OCI-LY7 (cell line): ENCODE results near the gene GPS2. TPM values are rescaled to one million over a fixed set of nuclear protein-coding genes. Genes with fewer than 3 reads are reported as not detected.

ENCODE experiments used
- BruUV-seq: library from RNA; stranded (reverse); fragments of 400-500 nt; replicated peaks from 2 replicates; lab custom pipeline; 2021; lab: Mats Ljungman, UMichigan
- CTCF ChIA-PET: fragments of 300-600 bp; sonication (Branson Sonifier 250); formaldehyde crosslinking; loops from one replicate; lab custom pipeline; 2022; ENCODE audit warnings: antibody characterized with exemption; ENCODE audit not compliant: unreplicated experiment; lab: Charles Lee
- POLR2A ChIA-PET: fragments of 300-600 bp; sonication (Branson Sonifier 250); formaldehyde crosslinking; loops from one replicate; lab custom pipeline; 2022; ENCODE audit warnings: antibody characterized with exemption; lab: Charles Lee
- DNase-seq: peaks from one replicate; pipeline ENCODE4 v3.0.0-alpha.2; 2015; ENCODE audit warnings: low spot score
- H2AFZ ChIP-seq: fragments of 200-600 bp; sonication (generic), shearing (Covaris generic); 2 replicates; pipeline ENCODE4 v1.6.1; 2014; ENCODE audit warnings: mild to moderate bottlenecking, antibody characterized with exemption, low read length, moderate library complexity
- H3K27ac ChIP-seq: fragments of 200-600 bp; sonication (generic); 2 replicates; pipeline ENCODE4 v1.5.1; 2014; ENCODE audit warnings: mixed run types, low read depth, mild to moderate bottlenecking, moderate library complexity, low read length, inconsistent platforms; ENCODE audit not compliant: poor library complexity, severe bottlenecking
- H3K36me3 ChIP-seq: fragments of 200-600 bp; sonication (generic); 2 replicates; pipeline ENCODE4 v1.6.1; 2014; ENCODE audit warnings: mild to moderate bottlenecking, antibody characterized with exemption, low read length, moderate library complexity, mixed read lengths; ENCODE audit not compliant: insufficient read depth
- H3K4me1 ChIP-seq: fragments of 200-600 bp; sonication (generic); 2 replicates; pipeline ENCODE4 v1.5.1; 2014; ENCODE audit warnings: mild to moderate bottlenecking, low read length; ENCODE audit not compliant: insufficient read depth, poor library complexity, severe bottlenecking
- H3K4me2 ChIP-seq: fragments of 200-600 bp; sonication (generic); 2 replicates; pipeline ENCODE4 v1.6.1; 2014; ENCODE audit warnings: mild to moderate bottlenecking, low read length
- H3K4me3 ChIP-seq: fragments of 200-600 bp; sonication (generic); 2 replicates; pipeline ENCODE4 v1.5.1; 2014; ENCODE audit warnings: mild to moderate bottlenecking, low read depth, low read length; ENCODE audit not compliant: poor library complexity, severe bottlenecking
- H3K79me2 ChIP-seq: fragments of 200-600 bp; sonication (generic); 2 replicates; pipeline ENCODE4 v1.6.1; 2016; ENCODE audit warnings: low read depth, mild to moderate bottlenecking, low read length, moderate library complexity, mixed read lengths; ENCODE audit not compliant: insufficient read depth
- H3K9me2 ChIP-seq: fragments of 200-600 bp; sonication (generic); 2 replicates; pipeline ENCODE4 v1.6.1; 2016; ENCODE audit warnings: mild to moderate bottlenecking, low read length, mixed read lengths; ENCODE audit not compliant: insufficient read depth
- H3K9me3 ChIP-seq: fragments of 200-600 bp; sonication (generic); 2 replicates; pipeline ENCODE4 v1.6.1; 2014; ENCODE audit warnings: mild to moderate bottlenecking, mixed run types, low read length, mixed read lengths
- H4K20me1 ChIP-seq: fragments of 200-600 bp; sonication (generic); 2 replicates; pipeline ENCODE4 v1.6.1; 2014; ENCODE audit warnings: mild to moderate bottlenecking, antibody characterized with exemption, low read length, moderate library complexity, mixed read lengths; ENCODE audit not compliant: insufficient read depth
- EZH2phosphoT487 ChIP-seq: fragments of 200-600 bp; sonication (generic); IDR thresholded peaks from 2 replicates; pipeline ENCODE4 v1.6.1; 2018; ENCODE audit warnings: low read depth, borderline replicate concordance, mild to moderate bottlenecking, mixed run types, antibody characterized with exemption, low read length, moderate library complexity, mixed read lengths
- intact Hi-C: fragments of 100-400 bp; cut with micrococcal nuclease; formaldehyde crosslinking; loops from one replicate; pipeline ENCODE4 v1.10.0; 2022; ENCODE audit not compliant: unreplicated experiment
- total RNA-seq, 2 experiments: library from RNA; depleted of rRNA in 1 of 2; stranded (reverse); fragments of >200 nt in 1 of 2; shearing (Covaris generic) in 1 of 2; gene quantifications; 2 replicates each; pipeline ENCODE4 v1.2.3, GENCODE V29; 2014 to 2022
- TF ChIP-seq, protein P1 (sequence below): fragments of 200-600 bp; sonication (generic); conservative IDR thresholded peaks from 2 replicates; pipeline ENCODE4 v1.5.1; 2014; ENCODE audit warnings: mild to moderate bottlenecking, antibody characterized with exemption, low read length, moderate library complexity, mixed read lengths

Gene GPS2
- total RNA-seq, 2 experiments from 2014 or later: 70.5 to 75.0 TPM

GRCh38 chr17:7332111-7332510 lies 17.0 kb upstream of the GPS2 start:
- ChIA-PET CTCF (no interaction called here), POLR2A (interaction anchor here (2.8 kb wide), 1 partner anchor 16 kb away, joined by 10 read pairs; the partner anchor contains the start of gene GPS2)
- Histone ChIP-seq H3K4me3 (peak overlapping the region; percentile 59), H3K79me2 (peaks cover 26% of the 10 kb centered on the region; the same call in 1 of the 2 replicates), H3K4me1 (peaks cover 61% of the 10 kb centered on the region), H3K27ac (peak overlapping the region; percentile 96), H3K9me3 (no peaks in the 10 kb centered on the region), H3K4me2 (peak overlapping the region; percentile 98), H3K36me3 (no peaks in the 10 kb centered on the region), H4K20me1 (no peaks in the 10 kb centered on the region), H3K9me2 (no peaks in the 10 kb centered on the region), H2AFZ (peak overlapping the region; percentile 6; the same call in 1 of the 2 replicates)
- DNase-seq: peak; percentile 71
- intact Hi-C loops: loop anchor here (5.0 kb wide), 1 partner anchor 355 kb away; the partner anchor contains the start of genes TP53 and WRAP53
- BruUV-seq: TSS peak; percentile 71
- TF ChIP-seq, protein P1, sequence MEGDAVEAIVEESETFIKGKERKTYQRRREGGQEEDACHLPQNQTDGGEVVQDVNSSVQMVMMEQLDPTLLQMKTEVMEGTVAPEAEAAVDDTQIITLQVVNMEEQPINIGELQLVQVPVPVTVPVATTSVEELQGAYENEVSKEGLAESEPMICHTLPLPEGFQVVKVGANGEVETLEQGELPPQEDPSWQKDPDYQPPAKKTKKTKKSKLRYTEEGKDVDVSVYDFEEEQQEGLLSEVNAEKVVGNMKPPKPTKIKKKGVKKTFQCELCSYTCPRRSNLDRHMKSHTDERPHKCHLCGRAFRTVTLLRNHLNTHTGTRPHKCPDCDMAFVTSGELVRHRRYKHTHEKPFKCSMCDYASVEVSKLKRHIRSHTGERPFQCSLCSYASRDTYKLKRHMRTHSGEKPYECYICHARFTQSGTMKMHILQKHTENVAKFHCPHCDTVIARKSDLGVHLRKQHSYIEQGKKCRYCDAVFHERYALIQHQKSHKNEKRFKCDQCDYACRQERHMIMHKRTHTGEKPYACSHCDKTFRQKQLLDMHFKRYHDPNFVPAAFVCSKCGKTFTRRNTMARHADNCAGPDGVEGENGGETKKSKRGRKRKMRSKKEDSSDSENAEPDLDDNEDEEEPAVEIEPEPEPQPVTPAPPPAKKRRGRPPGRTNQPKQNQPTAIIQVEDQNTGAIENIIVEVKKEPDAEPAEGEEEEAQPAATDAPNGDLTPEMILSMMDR: no peak
- no peak for TF ChIP-seq EZH2phosphoT487

DNA sequence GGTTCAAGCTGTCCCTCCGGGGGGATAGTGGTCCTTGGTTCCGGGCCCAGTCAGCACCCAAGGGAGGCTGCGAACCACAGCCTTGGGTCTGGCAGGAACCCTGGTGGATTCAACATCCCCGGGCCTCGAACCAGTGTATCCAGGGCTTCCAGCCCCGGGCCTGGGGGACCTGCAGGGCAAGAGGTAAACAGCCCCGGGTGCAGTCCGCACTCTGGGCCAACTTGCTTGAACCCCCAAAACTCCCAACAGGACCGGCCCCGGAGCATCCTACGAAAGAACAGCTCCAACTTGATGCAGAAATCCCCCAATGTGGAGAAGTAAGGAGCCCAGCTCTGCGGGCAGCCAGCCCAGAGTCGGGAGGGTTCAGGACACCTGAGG lies 15.5 kb upstream of the GPS2 start:
- intact Hi-C loops: loop anchor here (5.0 kb wide), 1 partner anchor 357 kb away; the partner anchor contains the start of genes TP53 and WRAP53
- POLR2A ChIA-PET: interaction anchor here (2.0 to 2.8 kb wide), 2 partner anchors 15 to 25 kb away, joined by 4 to 10 read pairs; partner anchors contain the start of gene GPS2
- TF ChIP-seq EZH2phosphoT487: no peak
- TF ChIP-seq, protein P1: no peak

More for the DNA sequence above, 15.5 kb upstream of the GPS2 start:
- CTCF ChIA-PET: interaction anchor here (1.6 kb wide), 1 partner anchor 106 kb away, joined by 6 read pairs; no protein-coding TSS in a partner anchor
- peak overlapping the region; percentile 96 for H3K27ac ChIP-seq
- peak overlapping the region; percentile 82 for H3K4me3 ChIP-seq
- no peaks in the 10 kb centered on the region for H3K9me2 ChIP-seq
- peaks cover 19% of the 10 kb centered on the region; the same call in 1 of the 2 replicates for H3K79me2 ChIP-seq
- peak overlapping the region; percentile 98 for H3K4me2 ChIP-seq
- DNase-seq: no peak
- no TSS peak for BruUV-seq
- peaks cover 53% of the 10 kb centered on the region for H3K4me1 ChIP-seq
- H3K36me3 ChIP-seq: peaks cover 14% of the 10 kb centered on the region
- H4K20me1 ChIP-seq: no peaks in the 10 kb centered on the region
- no peaks in the 10 kb centered on the region for H3K9me3 ChIP-seq
- peak overlapping the region; percentile 38; the same call in 1 of the 2 replicates for H2AFZ ChIP-seq
